DMS79 treated with DMSO at 0.1 percent for 48 hours (cell line): ENCODE measurements around the gene ADAMTS16.

Source experiments
- DNase-seq: peaks from one replicate; lab custom pipeline; 2025; lab: John Stamatoyannopoulos, UW

The ADAMTS16 gene

DNA sequence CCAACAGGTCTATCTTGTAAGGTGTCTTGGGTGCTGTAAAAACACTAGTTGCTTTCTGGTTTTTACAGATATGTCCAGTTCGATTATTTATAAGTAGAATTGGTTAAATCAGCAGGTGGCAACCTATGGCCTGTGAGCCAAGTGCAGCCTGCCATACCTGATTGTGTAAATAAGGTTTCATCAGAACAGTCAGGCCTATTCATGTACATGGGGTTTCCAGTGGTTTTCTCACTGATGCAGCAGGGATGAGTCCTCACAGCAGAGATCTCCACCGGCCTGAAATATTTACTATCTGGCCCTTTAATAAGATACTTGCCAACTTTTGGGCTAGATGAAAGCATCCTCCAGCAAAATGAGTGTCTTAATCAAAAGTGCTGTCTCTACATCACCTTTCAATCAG is 149.4 kb downstream of the ADAMTS16 start:
- no peak for DNase-seq

DNA sequence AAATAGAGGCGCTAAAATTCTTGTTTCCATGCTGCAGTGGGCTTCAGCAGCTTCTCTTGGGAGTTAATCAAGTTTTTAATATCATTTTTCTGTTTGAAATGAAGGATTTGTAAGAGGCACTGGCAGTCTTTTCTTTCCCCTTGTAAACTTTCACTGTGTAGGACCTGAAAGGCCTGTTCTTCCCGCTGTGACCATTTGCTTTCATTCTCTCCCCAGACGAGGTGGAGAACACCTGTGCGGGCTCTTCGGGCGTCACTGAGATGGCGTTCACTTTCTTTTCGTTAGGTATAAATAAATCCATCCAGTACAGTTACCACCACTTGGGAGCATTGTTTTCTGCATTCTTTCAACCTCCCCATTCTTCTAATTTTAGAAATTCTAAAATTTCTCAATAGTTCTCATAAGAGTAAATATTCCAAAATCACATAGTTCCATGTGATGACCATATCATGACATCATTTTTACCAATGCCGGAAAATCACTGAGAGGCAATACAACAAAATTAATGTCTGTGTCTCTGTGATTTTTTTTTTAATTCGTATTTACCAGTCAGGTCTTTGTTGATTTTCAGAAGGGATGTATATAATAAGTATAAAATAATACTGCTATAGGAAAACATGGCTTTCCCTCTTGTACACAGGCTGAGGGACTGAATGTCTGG is 150.7 kb downstream of the ADAMTS16 start:
- DNase-seq, result no peak

DNA sequence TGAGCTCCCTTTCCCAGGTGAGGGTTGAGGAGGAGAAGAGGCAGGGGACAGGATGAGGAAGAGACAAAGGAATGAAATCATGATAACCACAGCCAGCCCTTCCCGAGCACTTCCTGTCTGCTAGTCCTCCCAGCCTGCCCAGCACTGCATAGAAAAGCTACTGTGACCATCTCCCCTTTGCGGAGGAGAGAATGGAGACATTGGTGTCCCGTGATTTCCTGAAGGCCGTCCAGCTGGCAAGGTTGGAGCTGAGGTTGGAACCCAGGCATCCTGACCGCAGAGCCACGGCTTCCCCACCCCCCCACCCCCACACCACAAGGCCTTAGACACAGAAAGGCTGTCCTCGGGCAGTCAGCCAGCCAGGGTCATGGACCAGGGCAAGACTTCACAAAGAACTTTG is 151.2 kb downstream of the ADAMTS16 start:
- DNase-seq, result no peak

DNA sequence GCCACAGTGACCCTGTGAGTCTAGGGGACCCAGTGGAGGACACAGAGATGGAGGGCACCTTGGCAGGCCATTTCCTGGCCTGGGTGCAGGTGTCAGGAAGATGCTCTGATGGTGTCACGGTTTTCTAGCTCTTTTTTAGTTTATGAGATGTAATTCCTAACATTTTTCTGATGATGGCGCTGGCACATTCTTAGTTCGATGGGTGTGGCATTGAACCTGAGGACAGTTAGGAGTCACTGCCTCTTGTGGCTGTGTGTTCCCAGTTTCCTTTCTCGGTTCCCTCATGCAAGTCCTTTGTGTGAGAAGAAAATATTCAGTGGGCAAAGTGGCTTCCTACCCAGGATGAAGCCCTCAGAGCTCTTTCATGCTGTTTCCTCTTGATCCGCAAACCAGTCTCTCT is 152.9 kb downstream of the ADAMTS16 start:
- DNase-seq, result no peak

DNA sequence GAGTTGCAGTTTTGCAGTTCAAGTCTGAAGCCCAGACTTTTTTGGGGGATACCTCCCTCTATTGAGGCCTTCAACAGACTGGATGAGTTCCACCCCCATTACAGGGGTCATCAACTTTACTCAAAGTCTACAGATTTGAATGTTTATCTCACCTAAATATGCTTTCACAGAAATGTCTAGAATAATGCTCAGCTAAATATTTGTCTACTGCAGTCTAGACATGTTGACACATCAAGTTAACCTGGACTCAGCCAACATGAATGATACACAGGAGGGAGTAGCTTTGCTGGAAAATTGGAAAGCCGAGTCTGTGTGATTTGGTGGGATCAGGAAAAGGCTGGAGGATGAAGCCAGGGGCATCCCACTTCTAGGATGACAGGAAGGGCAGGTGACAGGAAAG is 154.3 kb downstream of the ADAMTS16 start:
- DNase-seq, result no peak

DNA sequence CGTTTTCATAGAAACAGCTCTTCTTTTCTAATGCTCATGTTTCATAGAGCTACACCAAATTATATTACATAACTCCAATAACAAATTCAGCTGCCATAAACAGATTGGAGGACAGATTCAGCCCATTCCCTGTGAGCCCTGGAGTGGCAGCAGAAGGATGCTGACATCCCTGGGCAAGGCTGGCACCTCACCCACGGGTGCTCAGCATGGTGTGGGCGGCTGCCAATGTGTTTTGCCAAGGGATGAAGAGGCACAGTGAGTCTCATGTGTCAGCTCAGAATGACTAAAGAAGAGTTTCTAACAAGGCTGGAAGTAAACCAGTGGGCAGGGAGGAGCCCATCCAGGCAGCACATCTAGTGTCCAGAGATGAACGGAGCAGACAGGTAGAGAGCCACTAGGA is 155.2 kb downstream of the ADAMTS16 start:
- DNase-seq, result no peak

DNA sequence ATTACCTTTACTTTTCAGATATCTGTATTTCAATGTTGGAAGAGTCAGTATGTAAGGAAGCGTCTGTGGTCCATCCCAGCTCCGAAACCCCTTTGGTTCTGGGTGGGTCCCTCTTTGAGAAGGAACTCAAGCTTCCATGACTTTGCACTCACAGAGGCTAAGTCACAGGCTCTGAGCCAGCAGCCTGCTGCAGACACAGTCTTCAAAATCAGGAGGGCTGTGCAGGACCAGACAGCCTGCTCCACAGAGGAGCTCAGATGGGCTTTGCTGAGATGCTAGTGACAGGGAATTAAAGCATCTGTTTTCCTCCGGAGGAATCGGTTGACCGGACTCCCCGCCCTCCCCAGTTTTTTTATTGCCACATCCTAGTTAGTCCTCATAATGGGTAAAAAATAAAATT is 155.9 kb downstream of the ADAMTS16 start:
- DNase-seq, result no peak

DNA sequence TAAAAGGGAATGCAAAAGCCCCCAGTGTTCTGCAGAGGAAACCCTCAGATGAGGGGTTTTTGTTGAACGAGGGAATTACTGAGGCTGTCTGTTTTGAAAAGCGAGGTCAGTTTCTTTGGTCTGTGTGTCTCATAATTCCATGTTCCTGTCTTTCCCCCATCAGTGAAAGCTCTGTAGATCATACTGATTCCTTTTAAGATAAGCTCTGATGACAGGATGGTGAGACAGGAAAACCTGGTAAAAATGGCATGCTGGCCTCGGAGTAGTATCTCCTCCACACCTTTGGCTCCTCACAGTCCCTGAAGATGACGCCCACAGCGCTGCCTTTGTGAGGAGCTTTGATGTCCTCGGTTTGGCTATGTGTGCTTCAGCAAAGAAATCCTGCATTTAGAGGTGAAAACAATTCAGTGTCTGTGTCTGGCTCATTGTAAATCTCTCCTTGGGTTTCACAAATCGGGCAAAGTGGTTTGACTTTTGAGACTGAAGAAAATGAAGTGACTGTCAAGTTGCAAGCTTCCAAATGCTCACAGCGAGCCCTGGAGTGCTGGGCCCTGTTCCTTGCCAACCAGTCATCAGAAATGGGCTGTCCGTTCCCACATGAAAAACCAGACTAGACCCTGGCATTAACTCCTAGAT is 157.4 kb downstream of the ADAMTS16 start:
- no peak for DNase-seq

DNA sequence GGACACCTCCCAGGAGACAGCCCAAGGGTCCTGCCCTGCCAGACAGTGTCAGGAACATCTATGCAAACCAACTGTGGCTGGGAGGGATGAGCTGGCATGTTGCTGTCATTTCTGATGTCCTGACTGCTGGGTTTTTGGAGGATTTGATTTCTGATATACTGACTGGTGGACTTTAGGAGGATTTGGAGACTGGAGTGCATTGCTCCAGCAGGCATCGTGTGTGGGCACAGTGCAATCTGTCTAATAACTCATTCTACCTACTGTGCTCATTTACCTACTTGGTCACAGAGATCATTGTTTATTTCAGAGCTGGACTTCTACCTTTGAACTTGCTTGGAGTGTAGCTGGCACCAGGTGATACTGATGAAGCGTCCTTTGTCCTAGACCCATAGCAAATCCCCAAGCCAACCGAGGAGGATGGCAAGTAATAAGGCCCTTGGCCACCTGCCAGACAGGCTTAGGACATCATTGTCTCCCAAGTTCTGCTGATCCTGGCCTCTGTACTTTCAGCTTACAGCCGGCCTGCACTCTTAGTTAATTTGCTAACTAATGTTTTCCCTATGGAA is 158.0 kb downstream of the ADAMTS16 start:
- no peak for DNase-seq

DNA sequence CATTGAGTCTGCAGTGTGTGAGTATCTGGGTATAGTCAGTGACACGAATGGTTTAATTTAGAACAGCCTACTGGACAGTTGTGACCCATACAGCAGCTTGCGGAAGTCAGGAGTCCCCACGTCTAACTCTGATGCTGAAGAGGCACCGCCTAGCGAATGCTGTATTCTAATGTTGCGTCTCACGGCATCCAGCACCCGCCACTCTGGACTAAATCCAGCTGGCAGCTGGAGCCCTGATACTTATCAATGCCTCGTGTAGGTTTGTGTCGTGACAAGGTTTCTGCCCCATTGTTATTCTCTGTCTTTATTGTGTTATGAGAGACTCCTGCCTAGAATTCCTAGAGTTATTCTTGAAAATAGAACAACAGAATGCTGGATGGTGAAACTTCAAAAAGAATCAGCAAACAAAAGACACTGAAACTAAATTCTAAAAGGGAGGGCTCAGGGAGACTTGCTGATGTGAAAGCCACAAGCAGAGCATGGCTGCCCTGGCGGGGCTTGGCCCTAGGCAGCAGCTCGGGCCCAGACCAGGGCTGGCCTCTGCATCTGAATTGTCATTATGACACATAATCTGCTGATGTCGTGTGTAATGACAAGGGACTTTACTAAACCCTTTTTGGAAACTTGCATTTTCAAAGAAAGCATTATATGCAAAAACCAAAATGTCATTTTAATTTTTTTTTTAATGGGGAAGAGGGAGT is 158.9 kb downstream of the ADAMTS16 start:
- no peak for DNase-seq

DNA sequence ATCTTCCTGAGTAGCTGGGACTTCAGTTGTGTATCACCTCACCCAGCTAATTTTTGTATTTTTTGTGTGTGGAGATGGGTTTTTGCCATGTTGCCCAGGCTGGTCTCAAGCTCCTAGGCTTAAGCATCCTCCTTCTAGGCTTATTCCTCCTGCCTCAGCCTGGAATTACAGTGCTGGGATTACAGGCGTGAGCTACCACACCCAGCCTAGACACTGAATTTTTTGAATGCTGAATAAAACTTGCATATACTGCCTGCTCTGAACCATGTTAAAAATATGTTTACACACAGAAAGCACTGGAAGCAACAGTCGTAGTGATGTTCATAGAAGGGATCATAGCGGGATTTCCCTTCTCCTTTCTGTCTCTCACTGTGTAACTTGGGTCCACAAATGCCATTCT is 161.0 kb downstream of the ADAMTS16 start:
- no peak for DNase-seq

DNA sequence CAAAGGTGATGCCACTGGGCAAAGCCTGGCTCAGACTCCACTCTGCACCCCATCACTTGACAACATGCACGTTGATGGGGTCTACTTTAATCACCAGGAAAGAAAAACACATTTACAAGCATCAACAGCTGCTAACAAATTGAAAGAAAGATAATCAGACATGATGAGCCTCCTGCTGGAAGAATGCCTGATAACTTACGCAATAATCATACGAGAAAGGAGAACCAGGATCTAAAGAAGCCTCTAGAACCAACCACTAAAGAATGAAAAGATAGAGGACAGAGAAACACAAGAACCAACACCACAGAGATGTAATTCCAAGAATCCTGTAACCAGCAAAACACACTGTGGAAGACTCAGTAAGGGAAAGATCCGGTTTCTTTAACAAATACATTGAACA is 162.1 kb downstream of the ADAMTS16 start:
- DNase-seq, result no peak

DNA sequence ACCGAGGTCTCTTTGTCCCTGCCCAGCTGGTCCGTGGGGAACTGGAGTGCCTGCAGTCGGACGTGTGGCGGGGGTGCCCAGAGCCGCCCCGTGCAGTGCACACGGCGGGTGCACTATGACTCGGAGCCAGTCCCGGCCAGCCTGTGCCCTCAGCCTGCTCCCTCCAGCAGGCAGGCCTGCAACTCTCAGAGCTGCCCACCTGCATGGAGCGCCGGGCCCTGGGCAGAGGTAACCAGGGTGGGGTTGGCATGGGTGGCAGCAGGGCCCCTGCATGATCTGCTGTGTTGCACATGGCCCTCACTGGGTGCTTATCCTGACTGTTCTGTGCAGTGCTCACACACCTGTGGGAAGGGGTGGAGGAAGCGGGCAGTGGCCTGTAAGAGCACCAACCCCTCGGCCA is 163.1 kb downstream of the ADAMTS16 start:
- no peak for DNase-seq

DNA sequence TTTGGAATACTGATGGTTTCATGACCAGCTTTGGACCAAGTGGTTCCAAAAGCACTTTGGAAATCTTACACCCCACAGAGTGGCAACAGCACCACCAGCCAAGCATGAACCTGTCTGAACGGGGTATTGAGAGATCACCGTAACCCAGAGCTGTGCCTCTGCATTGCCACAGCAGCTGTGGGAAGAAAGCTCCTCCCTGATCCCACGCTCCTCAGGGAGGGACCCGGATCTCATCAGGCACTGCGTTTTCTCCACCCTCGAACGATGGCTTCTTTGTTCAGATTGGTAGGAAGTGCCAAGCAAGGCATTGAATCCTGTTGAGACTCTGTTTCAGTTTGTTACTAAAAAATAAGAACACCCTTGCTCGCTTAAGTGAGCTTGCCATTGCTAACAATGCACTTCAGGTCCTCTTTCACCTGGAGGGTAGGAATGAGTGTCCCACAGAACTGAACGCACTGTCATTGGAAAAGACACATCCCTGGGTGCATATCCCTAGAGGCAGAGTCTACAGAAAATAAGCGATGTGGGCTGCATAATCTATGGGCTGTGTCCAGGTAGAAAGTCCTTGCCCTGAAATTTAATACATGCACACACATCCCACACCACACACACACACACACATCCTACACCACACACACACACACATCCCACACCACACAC is 164.4 kb downstream of the ADAMTS16 start:
- DNase-seq, result peak; percentile 38

DNA sequence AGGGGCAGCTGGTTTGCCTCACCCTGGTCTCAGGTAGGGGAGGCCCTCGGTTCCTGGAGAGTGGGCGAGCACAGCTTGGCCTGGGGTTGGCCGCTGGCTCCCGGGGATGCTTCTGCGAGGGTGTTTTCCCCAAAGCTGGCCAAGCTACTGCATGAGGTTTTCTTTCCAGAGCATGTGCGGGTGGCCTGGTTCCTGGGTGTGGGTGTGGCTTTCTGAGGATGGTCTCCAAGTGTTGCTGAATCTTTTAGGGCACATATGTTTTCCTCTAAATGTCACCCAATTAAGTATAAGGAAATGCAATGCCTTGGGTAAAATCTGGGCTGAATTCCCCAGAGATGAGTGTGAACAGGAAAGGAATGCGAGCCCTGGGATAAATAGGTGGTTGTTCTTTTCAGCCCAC is 166.6 kb downstream of the ADAMTS16 start:
- DNase-seq, result no peak

DNA sequence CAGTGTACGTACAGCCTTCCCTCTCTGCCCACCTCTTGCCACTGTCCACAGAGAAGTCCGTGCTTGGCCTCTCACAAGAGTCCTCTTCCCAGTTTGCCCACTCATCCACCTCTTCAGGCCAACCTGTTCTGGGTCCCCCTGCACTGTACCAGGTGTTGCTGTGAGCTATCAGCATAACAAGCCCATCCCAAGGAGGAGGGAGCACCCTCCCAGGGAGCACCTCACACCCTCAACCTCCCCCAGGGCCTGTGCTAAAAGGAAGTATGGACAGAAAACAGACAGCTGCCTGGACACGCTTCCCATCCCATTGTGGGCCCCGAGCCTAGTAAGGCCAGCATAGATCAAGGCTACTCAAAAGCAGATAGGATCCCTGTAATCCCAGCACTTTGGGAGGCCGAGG is 168.2 kb downstream of the ADAMTS16 start:
- no peak for DNase-seq

DNA sequence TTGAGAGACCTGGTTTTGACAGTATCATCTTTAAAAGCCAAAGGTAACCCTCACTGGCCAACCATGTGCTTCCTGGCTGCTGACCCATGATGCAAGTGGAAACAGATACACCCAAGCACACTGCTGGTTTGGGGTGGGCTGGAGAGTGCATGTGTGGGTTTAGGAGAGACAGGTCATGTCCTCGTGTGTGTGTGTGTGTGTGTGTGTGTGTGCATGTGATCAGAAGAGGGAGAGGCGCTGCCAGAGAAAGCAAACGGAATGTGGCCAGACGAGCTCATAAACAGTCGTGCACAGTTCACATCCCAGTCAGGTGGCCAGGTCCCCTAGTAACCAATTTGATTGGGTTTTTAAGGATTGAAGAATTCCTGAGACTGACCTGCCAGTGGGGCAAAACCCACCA is 169.5 kb downstream of the ADAMTS16 start:
- no peak for DNase-seq

DNA sequence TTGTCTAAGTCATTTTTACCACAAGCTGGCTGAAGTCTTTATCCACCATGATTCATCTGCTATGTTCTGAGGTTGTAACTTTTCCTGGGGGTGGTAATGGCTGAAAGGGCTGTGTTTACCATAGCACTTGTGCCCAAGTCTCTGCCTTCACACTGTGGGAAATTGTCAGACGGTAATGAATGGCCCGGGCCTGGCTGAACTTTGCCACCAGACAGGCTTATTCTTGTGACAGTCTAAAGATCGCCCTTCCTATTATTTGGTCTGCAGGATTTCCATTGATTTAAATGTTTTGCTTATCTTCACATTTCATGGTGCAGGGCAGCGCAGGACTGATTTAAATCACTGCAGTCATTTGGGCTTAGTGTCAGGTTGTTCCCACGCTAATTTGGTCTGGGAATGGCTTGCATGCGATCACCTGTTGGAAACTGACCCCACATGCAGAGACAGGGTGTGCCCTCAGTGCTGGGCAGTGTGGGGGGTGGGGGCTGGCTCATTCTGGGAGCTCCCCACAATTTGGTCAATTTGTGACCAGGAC is 173.0 kb downstream of the ADAMTS16 start:
- no peak for DNase-seq

DNA sequence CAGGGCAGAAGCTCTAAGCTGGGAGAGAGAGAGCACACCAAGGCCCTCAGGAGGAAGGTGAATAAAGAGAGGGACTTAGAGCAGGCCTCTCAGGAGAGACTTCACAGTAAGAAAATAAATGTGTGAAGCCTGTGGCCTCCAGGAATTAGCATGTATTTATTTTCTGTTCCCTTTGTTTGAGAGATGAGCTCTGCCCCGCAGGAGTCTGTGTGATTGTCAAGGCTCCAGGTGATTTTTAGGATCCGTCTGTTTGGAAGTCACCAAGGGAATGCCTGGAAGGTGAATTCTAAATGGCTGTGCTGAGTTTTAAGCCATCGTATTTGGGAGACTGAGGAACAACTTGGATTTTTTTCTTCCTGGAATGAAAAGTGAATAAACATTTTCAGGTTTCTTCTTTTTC is 174.0 kb downstream of the ADAMTS16 start:
- DNase-seq, result no peak

DNA sequence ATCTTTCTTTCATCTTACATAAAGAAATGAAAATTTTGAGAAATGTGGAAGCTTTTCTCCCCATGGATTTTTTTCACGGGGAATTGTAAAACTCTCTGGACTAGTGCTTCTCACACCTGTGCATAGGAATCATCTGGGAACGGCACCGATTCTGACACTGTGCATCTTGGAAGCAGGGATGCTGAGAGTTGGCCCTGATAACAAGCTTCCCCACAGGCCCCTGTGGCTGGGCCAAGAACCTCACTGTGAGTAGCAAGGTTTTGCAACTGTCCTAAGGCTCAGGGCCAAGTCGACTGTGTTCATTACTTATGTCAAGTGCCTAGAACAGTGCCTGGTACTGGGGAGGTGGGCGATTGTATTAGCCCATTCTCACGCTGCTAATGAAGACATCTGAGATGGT is 174.5 kb downstream of the ADAMTS16 start:
- no peak for DNase-seq

DNA sequence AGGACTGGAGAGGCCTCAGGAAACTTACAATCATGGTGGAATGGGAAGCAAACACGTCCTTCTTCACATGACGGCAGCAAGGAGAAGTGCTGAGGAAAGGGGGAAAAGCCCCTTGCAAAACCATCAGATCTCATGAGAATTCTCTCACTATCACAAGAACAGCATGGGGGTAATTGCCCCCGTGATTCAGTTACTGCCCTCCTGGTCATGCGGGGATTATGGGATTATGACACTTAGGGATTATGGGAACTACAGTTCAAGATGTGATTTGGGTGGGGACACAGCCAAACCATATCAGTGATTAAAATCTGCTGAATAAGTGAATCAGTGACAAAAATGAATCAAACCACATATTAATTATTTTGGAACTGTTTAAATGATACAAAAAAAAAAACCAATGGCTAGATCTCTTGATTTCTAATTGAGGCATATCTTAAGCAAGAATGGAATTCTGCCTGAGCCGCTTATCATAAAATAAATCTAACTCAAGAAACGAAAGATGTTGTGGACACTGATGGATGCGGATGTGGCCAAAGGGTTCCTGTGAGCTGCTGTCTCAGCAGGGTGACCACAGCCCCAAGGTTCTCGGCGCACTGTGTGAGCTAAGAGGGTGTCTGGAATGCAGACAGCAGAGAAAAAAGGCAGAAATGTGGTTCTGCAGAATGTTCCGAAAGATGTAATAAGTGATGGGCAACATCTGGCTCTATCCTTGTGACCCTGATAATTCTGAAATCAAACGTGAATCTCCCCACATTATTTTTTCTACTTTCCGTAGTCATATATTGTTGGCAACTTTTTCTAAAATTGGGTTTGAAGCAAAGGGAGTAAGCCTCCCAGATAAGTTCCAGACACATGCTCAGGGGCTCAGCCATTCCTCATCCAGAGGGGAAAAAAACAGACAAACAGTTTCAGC is 175.2 kb downstream of the ADAMTS16 start:
- DNase-seq, result no peak
